ENCODE results near the gene MYL5.

DNA sequence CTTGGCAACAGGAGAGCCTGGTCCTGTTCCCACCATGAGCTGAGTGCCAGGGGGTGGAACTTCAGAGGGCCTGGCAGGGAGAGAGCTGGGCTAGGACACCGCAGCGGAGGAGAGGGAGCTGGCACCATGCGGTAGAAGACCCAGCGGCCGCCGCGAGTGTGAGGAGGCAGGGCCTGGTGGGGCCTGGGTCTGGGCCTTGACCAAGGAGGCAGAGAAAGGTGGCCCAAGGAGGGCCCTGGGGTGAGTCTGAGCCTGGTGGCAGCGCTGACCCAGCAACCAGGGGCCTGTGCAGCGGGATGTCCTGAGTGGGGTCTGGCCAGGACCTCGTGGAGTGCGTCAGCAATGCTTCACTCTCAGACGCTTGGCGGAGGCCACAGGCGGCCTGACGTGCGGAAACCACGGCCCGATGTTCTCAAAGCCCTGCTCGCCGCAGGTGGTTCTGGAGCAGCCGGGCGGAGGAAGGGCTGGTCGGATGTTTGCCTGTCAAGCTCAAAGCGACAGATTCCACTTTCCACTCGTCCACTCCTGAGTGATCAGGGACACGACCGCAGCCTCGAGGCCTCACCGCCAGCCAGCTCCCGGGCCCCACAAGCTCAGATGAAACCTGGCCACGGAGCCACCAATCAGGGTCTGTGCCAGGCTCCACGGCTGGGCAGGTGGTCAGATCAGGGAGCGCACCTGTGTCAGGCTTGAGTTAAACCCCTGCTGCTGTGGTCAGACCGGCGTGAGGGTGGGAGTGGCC, 21.1 kb upstream of the MYL5 start:
- TF ChIP-seq SIN3A (IDR thresholded peaks at IDR 0.05; ENCODE audit: borderline replicate concordance, low read depth, low read length): no peak
- no peak for TF ChIP-seq ZNF569 (CRISPR knock-in tag; IDR thresholded peaks at IDR 0.05; ENCODE audit: borderline replicate concordance)
- no peak for TF ChIP-seq CAMTA2 (CRISPR knock-in tag; IDR thresholded peaks at IDR 0.05; ENCODE audit: borderline replicate concordance)
- no peak for TF ChIP-seq SETDB1 (CRISPR knock-in tag; IDR thresholded peaks at IDR 0.05; ENCODE audit: borderline replicate concordance)
- TF ChIP-seq ZNF572 (CRISPR knock-in tag; IDR thresholded peaks at IDR 0.05): no peak
- TF ChIP-seq ARNT (IDR thresholded peaks at IDR 0.05): no peak
- no peak for TF ChIP-seq ZNF432 (CRISPR knock-in tag; IDR thresholded peaks at IDR 0.05; ENCODE audit: borderline replicate concordance)
- TF ChIP-seq POLR2A (IDR thresholded peaks at IDR 0.05; ENCODE audit: insufficient read depth in 1 of 2, low read depth in 2 of 2, low read length in 2 of 2): no peak
- TF ChIP-seq ZNF468 (CRISPR knock-in tag; IDR thresholded peaks at IDR 0.05): no peak
